Activated CD4-positive, alpha-beta T cell treated with anti-CD3 and anti-CD28 coated beads for 48 hours (primary cell): ENCODE results near the gene DUSP9.
"Not testable (repeated sequence)": the region's sequence is repeated elsewhere in the genome, so short reads cannot be mapped to it uniquely, and the experiment has no call there.

Experiments used
- DNase-seq: peaks from one replicate; pipeline ENCODE4 v3.0.0-alpha.2; 2020

DUSP9 gene

GRCh38 chrX:153694256-153694655 lies 47.3 kb downstream of the DUSP9 start:
- DNase-seq = not testable (repeated sequence)

- no peak for DNase-seq
These were observed 47.8 kb downstream of the DUSP9 start for GRCh38 chrX:153694687-153695270.

GRCh38 chrX:153696100-153696499 lies 49.1 kb downstream of the DUSP9 start:
- DNase-seq = no peak

- DNase-seq = not testable (repeated sequence)
These were observed 49.5 kb downstream of the DUSP9 start for GRCh38 chrX:153696538-153696937.

- DNase-seq = not testable (repeated sequence)
These were observed 50.2 kb downstream of the DUSP9 start for GRCh38 chrX:153696986-153697722.

GRCh38 chrX:153697924-153698865 lies 51.2 kb downstream of the DUSP9 start:
- DNase-seq = no peak

GRCh38 chrX:153699210-153699783 lies 52.3 kb downstream of the DUSP9 start:
- not testable (repeated sequence) for DNase-seq

- DNase-seq = not testable (repeated sequence)
These were observed 52.9 kb downstream of the DUSP9 start for GRCh38 chrX:153699784-153700371.

GRCh38 chrX:153700376-153700945 lies 53.5 kb downstream of the DUSP9 start:
- no peak for DNase-seq
